Measurements from ENCODE around the gene HSPH1. TPM values are rescaled to one million over a fixed set of nuclear protein-coding genes. Genes with fewer than 3 reads are reported as not detected.

HSPH1 gene
- total and polyA plus RNA-seq, 7 donors: 32.6 to 106 (median 72.6) TPM

DNA sequence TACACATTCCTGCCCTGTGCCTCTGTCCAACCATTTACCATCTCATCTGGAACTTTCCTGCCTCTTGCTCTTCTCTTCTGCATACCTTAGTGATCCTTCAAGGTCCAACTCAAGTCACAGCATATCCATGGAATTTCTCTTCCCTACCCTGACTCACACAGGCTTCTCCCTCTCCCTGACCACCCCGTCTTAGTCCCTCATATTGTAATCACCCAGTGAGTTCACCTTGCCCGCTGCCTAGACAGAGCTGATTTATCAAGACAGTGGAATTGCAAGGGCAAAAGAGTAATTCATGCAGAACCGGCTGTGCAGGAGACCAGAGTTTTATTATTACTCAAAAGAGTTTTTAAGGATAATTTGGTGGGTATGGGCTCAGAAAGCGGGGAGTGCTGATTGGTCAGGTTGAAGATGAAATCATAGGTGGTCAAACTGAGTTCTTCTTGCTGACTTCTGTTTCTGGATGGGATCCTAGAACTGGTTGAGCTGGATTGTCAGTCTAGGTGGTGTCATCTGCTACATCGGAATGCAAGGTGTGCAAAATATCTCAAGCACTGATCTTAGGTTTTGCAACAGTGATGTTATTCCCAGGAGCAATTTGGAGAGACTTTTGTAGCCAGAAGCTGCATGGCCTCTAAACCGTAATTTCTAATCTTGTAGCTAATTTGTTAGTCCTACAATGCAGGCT lies 67.2 kb downstream of the HSPH1 start:
- Histone ChIP-seq H3K9me3 (no peaks in the 10 kb centered on the region), H3K4me1 (no peaks in the 10 kb centered on the region), H3K27ac (no peak overlapping the region), H3K4me3 (no peak overlapping the region), H3K36me3 (ENCODE audit: insufficient read depth in 1 of 2, low read depth in 1 of 2) (no peaks in the 10 kb centered on the region), H3K27me3 (ENCODE audit: insufficient read depth in 3 of 3, low read length in 2 of 3) (peaks cover 0 to 36% (median 0%) of the 10 kb centered on the region in 3 donors)
- DNase-seq (no peak), ATAC-seq (no peak)
- intact Hi-C loops (cut with DNase I): no loop called here
- TF ChIP-seq, protein P1, sequence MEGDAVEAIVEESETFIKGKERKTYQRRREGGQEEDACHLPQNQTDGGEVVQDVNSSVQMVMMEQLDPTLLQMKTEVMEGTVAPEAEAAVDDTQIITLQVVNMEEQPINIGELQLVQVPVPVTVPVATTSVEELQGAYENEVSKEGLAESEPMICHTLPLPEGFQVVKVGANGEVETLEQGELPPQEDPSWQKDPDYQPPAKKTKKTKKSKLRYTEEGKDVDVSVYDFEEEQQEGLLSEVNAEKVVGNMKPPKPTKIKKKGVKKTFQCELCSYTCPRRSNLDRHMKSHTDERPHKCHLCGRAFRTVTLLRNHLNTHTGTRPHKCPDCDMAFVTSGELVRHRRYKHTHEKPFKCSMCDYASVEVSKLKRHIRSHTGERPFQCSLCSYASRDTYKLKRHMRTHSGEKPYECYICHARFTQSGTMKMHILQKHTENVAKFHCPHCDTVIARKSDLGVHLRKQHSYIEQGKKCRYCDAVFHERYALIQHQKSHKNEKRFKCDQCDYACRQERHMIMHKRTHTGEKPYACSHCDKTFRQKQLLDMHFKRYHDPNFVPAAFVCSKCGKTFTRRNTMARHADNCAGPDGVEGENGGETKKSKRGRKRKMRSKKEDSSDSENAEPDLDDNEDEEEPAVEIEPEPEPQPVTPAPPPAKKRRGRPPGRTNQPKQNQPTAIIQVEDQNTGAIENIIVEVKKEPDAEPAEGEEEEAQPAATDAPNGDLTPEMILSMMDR (IDR thresholded peaks at IDR 0.05): no peak
- 83 to 92% (median 89%) methylated on average over 6 of the region's 6 CpGs for WGBS, 3 donors

DNA sequence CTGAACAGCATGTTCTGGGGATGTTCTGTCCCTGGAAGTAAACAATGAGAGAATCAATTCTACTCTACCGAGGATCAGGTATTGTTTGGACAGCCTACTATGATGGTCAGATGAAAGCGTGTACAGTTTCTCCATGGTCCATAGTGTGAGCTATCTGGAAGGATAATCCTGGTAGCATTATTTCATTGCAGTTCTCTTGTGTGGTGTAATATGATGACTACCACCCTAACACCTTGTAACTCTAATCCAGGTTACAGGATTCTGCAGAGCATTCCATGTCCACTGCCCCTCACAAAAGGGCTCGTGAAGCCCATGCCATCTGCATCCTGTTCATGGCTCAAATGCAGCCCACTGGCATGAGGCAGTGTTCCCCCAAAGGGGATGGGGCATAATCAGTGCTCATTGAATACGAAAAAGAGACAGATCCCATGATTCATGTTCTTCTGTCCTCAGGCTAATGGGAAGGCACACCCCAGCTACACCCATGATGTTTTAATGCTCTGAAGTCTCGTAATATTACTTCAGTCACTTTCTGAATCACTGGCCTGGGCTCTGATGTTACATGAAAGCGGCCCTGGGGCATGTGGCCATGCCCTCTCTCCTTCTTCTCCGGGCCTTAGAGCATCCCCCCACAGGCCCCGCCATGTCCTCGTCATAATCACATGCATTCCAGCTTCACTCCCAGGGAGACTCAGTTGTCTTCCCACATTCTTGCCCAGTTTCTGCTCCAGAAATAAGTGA lies 68.4 kb downstream of the HSPH1 start:
- no peaks in the 10 kb centered on the region for H3K36me3 ChIP-seq (ENCODE audit: insufficient read depth in 1 of 2, low read depth in 1 of 2)
- peaks cover 0 to 27% (median 0%) of the 10 kb centered on the region in 3 donors for H3K27me3 ChIP-seq (ENCODE audit: insufficient read depth in 3 of 3, low read length in 2 of 3)
- no peak overlapping the region for H3K27ac ChIP-seq
- intact Hi-C loops (cut with DNase I): no loop called here
- H3K9me3 ChIP-seq: no peaks in the 10 kb centered on the region
- DNase-seq: no peak
- ATAC-seq: no peak
- H3K4me3 ChIP-seq: no peak overlapping the region
- WGBS, 3 donors: 89 to 93% (median 89%) methylated on average over 9 of the region's 9 CpGs
- TF ChIP-seq, protein P1 (IDR thresholded peaks at IDR 0.05): no peak
- no peaks in the 10 kb centered on the region for H3K4me1 ChIP-seq

DNA sequence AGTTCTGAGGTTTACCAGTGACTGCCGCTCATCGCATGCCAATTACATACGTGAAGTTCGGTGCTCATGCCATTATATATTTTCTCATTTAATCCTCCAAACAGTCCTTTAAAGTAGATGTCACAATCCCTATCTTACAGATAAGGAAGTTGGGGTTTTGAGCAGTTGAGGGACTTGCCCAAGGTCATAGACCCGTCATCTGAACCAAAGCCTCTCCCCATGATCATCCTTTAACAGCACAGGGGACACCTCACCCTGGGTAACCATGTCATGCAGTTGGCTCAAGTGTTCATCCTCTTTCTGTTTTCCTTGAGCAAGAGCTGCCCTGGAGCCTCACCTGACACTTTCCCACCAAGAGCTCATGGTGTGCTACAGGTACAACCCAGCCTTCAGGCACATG lies 69.1 kb downstream of the HSPH1 start:
- no peak for ATAC-seq

DNA sequence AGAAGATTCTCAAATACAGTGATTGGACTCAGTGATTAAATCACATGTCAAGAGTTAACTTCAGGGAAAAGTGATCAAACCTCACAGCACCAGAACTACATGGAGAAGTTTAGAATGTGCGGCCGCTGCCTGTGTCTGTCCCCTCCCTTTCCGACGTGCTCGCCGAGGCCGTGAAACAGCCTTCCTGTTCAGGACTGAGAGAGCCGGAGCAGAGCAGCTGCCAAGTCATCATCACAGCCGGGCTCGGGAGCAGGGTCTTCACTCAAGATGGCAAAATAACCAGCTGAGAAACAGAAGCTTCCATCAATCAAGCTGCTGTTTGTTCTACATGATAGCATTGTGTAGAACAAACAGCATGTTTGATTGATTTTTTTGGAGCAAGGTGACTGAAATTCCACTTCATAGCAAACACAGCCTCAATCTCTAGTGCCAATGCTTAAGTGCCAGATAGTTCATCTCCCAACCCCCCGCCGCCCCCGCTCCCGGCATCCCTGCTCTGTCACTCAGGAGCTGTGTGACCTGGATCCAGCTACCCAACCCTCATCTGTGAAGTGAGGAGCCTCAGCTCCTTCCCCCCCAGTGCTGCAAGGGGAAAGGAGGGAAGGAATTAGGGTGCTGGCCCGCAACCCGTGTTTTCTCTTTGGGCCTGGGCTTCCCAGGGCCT lies 70.6 kb downstream of the HSPH1 start:
- no peak overlapping the region for H3K4me3 ChIP-seq
- ATAC-seq (no peak), DNase-seq (no peak)
- H3K4me1 ChIP-seq: no peaks in the 10 kb centered on the region
- TF ChIP-seq, protein P1 (IDR thresholded peaks at IDR 0.05): no peak
- intact Hi-C loops (cut with DNase I): no loop called here
- 27 to 38% (median 35%) methylated on average over 16 of the region's 16 CpGs for WGBS, 3 donors
- no peaks in the 10 kb centered on the region for H3K36me3 ChIP-seq (ENCODE audit: insufficient read depth in 1 of 2, low read depth in 1 of 2)
- H3K27ac ChIP-seq: no peak overlapping the region
- H3K9me3 ChIP-seq: no peaks in the 10 kb centered on the region
- peaks cover 0 to 10% (median 0%) of the 10 kb centered on the region in 3 donors for H3K27me3 ChIP-seq (ENCODE audit: insufficient read depth in 3 of 3, low read length in 2 of 3)

More for the DNA sequence above, 69.1 kb downstream of the HSPH1 start:
- intact Hi-C loops (cut with DNase I): no loop called here
- H3K4me3 ChIP-seq: no peak overlapping the region
- no peaks in the 10 kb centered on the region for H3K9me3 ChIP-seq
- 95 to 98% (median 98%) methylated on average over 5 of the region's 5 CpGs for WGBS, 3 donors
- no peaks in the 10 kb centered on the region for H3K36me3 ChIP-seq (ENCODE audit: insufficient read depth in 1 of 2, low read depth in 1 of 2)
- DNase-seq: no peak
- TF ChIP-seq, protein P1 (IDR thresholded peaks at IDR 0.05): no peak
- no peaks in the 10 kb centered on the region for H3K4me1 ChIP-seq
- no peak overlapping the region for H3K27ac ChIP-seq
- H3K27me3 ChIP-seq (ENCODE audit: insufficient read depth in 3 of 3, low read length in 2 of 3): peaks cover 0 to 21% (median 0%) of the 10 kb centered on the region in 3 donors
